Panc1 (cell line): ENCODE data around the gene PMFBP1. TPM values are rescaled to one million over a fixed set of nuclear protein-coding genes. Genes with fewer than 3 reads are reported as not detected.

Source experiments
- ATAC-seq: fragments of 200-7000 bp; cut with Tn5 transposase; 2 replicates; pipeline ENCODE4 v1.9.1; 2020; ENCODE audit warnings: mild to moderate bottlenecking, moderate library complexity
- BruUV-seq: library from RNA; stranded (reverse); fragments of 400-500 nt; replicated peaks from 2 replicates; lab custom pipeline; 2021; lab: Mats Ljungman, UMichigan
- CTCF ChIA-PET: fragments of 300-600 bp; sonication (Branson Sonifier 250); formaldehyde crosslinking; loops from one replicate; lab custom pipeline; 2022; ENCODE audit warnings: antibody characterized with exemption; lab: Charles Lee
- POLR2A ChIA-PET: fragments of 300-600 bp; sonication (Branson Sonifier 250); formaldehyde crosslinking; loops from one replicate; lab custom pipeline; 2022; ENCODE audit warnings: antibody characterized with exemption; lab: Charles Lee
- DNase-seq: peaks from one replicate; pipeline ENCODE4 v3.0.0-alpha.2; 2010; ENCODE audit warnings: low read depth, low spot score
- H3K27ac ChIP-seq: 2 replicates; pipeline ENCODE4 v1.5.1; 2011; ENCODE audit warnings: mild to moderate bottlenecking, low read length, inconsistent platforms
- H3K27me3 ChIP-seq: fragments of 200-500 bp; sonication (Bioruptor generic); 2 replicates; pipeline ENCODE4 v1.6.0; 2014; ENCODE audit warnings: low read length, inconsistent platforms; ENCODE audit not compliant: control insufficient read depth, insufficient read depth
- H3K36me3 ChIP-seq: fragments of 200-500 bp; sonication (Bioruptor generic); 2 replicates; pipeline ENCODE4 v1.5.1; 2014; ENCODE audit warnings: inconsistent platforms, mild to moderate bottlenecking, low read length, moderate library complexity; ENCODE audit not compliant: control insufficient read depth, insufficient read depth
- H3K4me1 ChIP-seq: 2 replicates; pipeline ENCODE4 v1.5.1; 2011; ENCODE audit warnings: inconsistent platforms, mild to moderate bottlenecking, low read length, moderate library complexity; ENCODE audit not compliant: control insufficient read depth, insufficient read depth
- H3K4me3 ChIP-seq, 2 experiments: 2 replicates each; pipeline ENCODE4 v1.5.1; 2011 to 2012; ENCODE audit warnings: low read depth in 2 of 2, low read length in 2 of 2, mild to moderate bottlenecking in 2 of 2, inconsistent platforms in 1 of 2, moderate library complexity in 1 of 2
- H3K9me3 ChIP-seq: fragments of 200-500 bp; sonication (Bioruptor generic); 2 replicates; pipeline ENCODE4 v1.5.1; 2014; ENCODE audit warnings: low read depth, mild to moderate bottlenecking, inconsistent platforms, low read length, moderate library complexity; ENCODE audit not compliant: control insufficient read depth, insufficient read depth
- CTCF ChIP-seq: fragments of 450-650 bp; IDR thresholded peaks from 2 replicates; pipeline ENCODE4 v1.5.1; 2017; ENCODE audit warnings: mild to moderate bottlenecking
- POLR2AphosphoS5 ChIP-seq: IDR thresholded peaks from 2 replicates; pipeline ENCODE4 v1.6.1; 2012; ENCODE audit warnings: mild to moderate bottlenecking, low read depth, low read length, moderate library complexity
- REST ChIP-seq, 2 experiments: IDR thresholded peaks; 2 replicates each; pipeline ENCODE4 v1.6.1; 2011 to 2012; ENCODE audit warnings: low read depth in 2 of 2, control low read depth in 1 of 2, low read length in 1 of 2, mild to moderate bottlenecking in 1 of 2, moderate library complexity in 1 of 2; ENCODE audit not compliant: insufficient read depth in 1 of 2
- SIN3A ChIP-seq: IDR thresholded peaks from 2 replicates; pipeline ENCODE4 v1.6.1; 2012; ENCODE audit warnings: low read depth, mild to moderate bottlenecking, low read length, moderate library complexity, borderline replicate concordance; ENCODE audit not compliant: insufficient read depth
- TCF7L2 ChIP-seq: IDR thresholded peaks from 2 replicates; pipeline ENCODE4 v1.6.1; 2011; ENCODE audit warnings: mild to moderate bottlenecking, low read depth, low read length, inconsistent platforms
- in situ Hi-C: cut with HindIII; loops from 2 replicates; pipeline ENCODE4 v1.10.0; 2016; ENCODE audit warnings: low sequenced_read_pairs, low pct_unique_long_range_greater_than_20kb
- intact Hi-C: fragments of 100-400 bp; cut with micrococcal nuclease; formaldehyde crosslinking; loops from one replicate; pipeline ENCODE4 v1.10.0; 2022; ENCODE audit not compliant: unreplicated experiment
- total RNA-seq: library from RNA; stranded (reverse); gene quantifications from one replicate; pipeline ENCODE4 v1.2.1, GENCODE V29; 2021; ENCODE audit not compliant: unreplicated experiment

Gene PMFBP1
- total RNA-seq, 1 experiment from 2014 or later, result 0.10 TPM

- Histone ChIP-seq H3K4me1 (no peaks in the 10 kb centered on the region), H3K36me3 (no peaks in the 10 kb centered on the region), H3K9me3 (no peaks in the 10 kb centered on the region), H3K27me3 (no peaks in the 10 kb centered on the region), H3K27ac (no peak overlapping the region), H3K4me3 (no peak overlapping the region)
- intact Hi-C loops, result no loop called here
- in situ Hi-C loops, result no loop called here
- TF ChIP-seq SIN3A (no peak), TCF7L2 (no peak), CTCF (no peak), REST (IDR thresholded peaks at IDR 0.05; ENCODE audit: insufficient read depth in 1 of 2, low read depth in 2 of 2, low read length in 1 of 2) (no peak), POLR2AphosphoS5 (no peak)
- DNase-seq (no peak), ATAC-seq (no peak)
- CTCF ChIA-PET, result interaction anchor here (0.5 kb wide), 1 partner anchor 306 kb away, joined by 9 read pairs; no protein-coding TSS in a partner anchor
- POLR2A ChIA-PET, result no interaction called here
- no TSS peak for BruUV-seq
Observed at GRCh38 chr16:72198771-72199201, 26.8 kb upstream of the PMFBP1 start.

GRCh38 chr16:72198021-72198711, 26.2 kb upstream of the PMFBP1 start:
- intact Hi-C loops (no loop called here), in situ Hi-C loops (no loop called here)
- DNase-seq (no peak), ATAC-seq (no peak)
- ChIA-PET POLR2A (no interaction called here), CTCF (interaction anchor here (0.5 kb wide), 1 partner anchor 307 kb away, joined by 9 read pairs; no protein-coding TSS in a partner anchor)
- Histone ChIP-seq H3K4me1 (no peaks in the 10 kb centered on the region), H3K27ac (no peak overlapping the region), H3K4me3 (no peak overlapping the region), H3K27me3 (no peaks in the 10 kb centered on the region), H3K36me3 (no peaks in the 10 kb centered on the region), H3K9me3 (no peaks in the 10 kb centered on the region)
- no TSS peak for BruUV-seq
- TF ChIP-seq TCF7L2, result no peak
- TF ChIP-seq SIN3A, result no peak
- no peak for TF ChIP-seq CTCF
- TF ChIP-seq REST (IDR thresholded peaks at IDR 0.05; ENCODE audit: insufficient read depth in 1 of 2, low read depth in 2 of 2, low read length in 1 of 2), result no peak
- no peak for TF ChIP-seq POLR2AphosphoS5
